ENCODE data around the gene HECW1.

GRCh38 chr7:43204081-43204480 is 91.6 kb downstream of the HECW1 start:
- TF ChIP-seq SETDB1 (CRISPR knock-in tag; IDR thresholded peaks at IDR 0.05; ENCODE audit: borderline replicate concordance) (no peak), EZH2 (conservative IDR thresholded peaks at IDR 0.05; ENCODE audit: low read depth, low read length) (no peak), RFX5 (IDR thresholded peaks at IDR 0.05; ENCODE audit: low read depth, low read length) (no peak)

All from HepG2 (cell line).